Activated CD8-positive, alpha-beta T cell treated with anti-CD3 and anti-CD28 coated beads for 36 hours (primary cell): ENCODE data around the gene B9D2. TPM values are rescaled to one million over a fixed set of nuclear protein-coding genes. Genes with fewer than 3 reads are reported as not detected.

ENCODE experiments used
- ATAC-seq: fragments of 200-7000 bp; cut with Tn5 transposase; one replicate; pipeline ENCODE4 v1.10.0; 2021; ENCODE audit warnings: mild to moderate bottlenecking, moderate library complexity
- CTCF ChIA-PET: fragments of 350-600 bp; sonication (Branson Sonifier 250); formaldehyde crosslinking; loops from one replicate; lab custom pipeline; 2021; ENCODE audit warnings: antibody characterized with exemption; lab: Charles Lee
- POLR2A ChIA-PET: fragments of 350-600 bp; sonication (Branson Sonifier 250); formaldehyde crosslinking; loops from one replicate; lab custom pipeline; 2021; ENCODE audit warnings: antibody characterized with exemption; lab: Charles Lee
- DNase-seq: peaks from one replicate; pipeline ENCODE4 v3.0.0-alpha.2; 2020
- H3K27ac Mint-ChIP-seq: one replicate; pipeline ENCODE4 v1.8.0; 2021; ENCODE audit warnings: mild to moderate bottlenecking, mixed read lengths
- H3K27me3 Mint-ChIP-seq: one replicate; pipeline ENCODE4 v1.8.0; 2021; ENCODE audit warnings: mixed read lengths
- H3K36me3 Mint-ChIP-seq: one replicate; pipeline ENCODE4 v1.8.0; 2021; ENCODE audit warnings: low read depth, mixed read lengths
- H3K4me1 Mint-ChIP-seq: one replicate; pipeline ENCODE4 v1.8.0; 2021; ENCODE audit warnings: low read depth, mixed read lengths
- H3K4me3 Mint-ChIP-seq: one replicate; pipeline ENCODE4 v1.8.0; 2021; ENCODE audit warnings: mild to moderate bottlenecking, moderate library complexity, mixed read lengths
- H3K9me3 Mint-ChIP-seq: one replicate; pipeline ENCODE4 v1.8.0; 2021; ENCODE audit warnings: mixed read lengths
- intact Hi-C: fragments of 100-400 bp; cut with micrococcal nuclease; formaldehyde crosslinking; loops from one replicate; pipeline ENCODE4 v1.10.0; 2022
- total RNA-seq, 2 experiments: library from RNA; stranded (reverse); gene quantifications; one replicate each; pipeline ENCODE4 v1.2.3, GENCODE V29; 2021
- TF ChIP-seq, protein P1 (sequence below): fragments of 200-600 bp; IDR thresholded peaks from one replicate; pipeline ENCODE4 v1.8.0; 2022; ENCODE audit warnings: antibody characterized with exemption, mild to moderate bottlenecking

Gene B9D2
- total RNA-seq, 2 experiments from 2014 or later = 3.1 to 5.1 TPM

DNA sequence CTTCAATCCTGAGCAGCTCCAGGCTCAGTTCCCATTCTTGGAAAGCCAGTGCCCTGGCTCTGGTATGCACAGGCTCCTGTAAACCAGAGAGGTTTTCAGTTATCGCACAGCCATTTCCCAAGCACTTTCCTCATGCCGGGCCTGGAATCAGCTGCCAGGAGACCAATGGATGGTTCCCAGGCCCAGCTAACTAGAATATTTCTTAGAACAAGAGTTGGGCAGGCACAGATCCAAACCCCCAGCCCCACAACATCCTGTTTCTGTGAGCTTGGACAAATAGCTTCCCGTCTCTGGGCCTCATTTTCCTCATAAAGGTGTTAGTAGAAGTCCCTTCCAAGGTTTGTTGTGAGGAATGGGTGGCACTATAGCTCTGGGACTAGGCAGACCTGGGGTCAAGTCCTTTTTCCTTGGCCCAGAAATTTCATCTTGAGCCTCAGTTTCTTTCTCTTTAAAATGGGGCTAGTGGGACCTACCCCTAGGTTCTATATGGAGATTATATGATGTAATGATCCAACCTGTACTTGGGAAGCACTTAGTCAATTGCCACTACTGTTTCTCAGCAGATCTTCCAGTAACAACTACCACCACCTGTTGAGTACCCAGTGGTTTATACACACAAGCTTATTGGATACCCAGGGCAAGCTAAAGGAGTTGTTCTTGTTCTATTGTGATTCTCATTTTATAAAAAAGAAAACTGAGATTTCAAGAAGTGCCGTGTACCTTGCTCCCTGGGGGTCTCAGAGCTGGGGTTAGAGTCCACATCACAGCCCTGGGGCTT is 59.1 kb downstream of the B9D2 start:
- TF ChIP-seq, protein P1, sequence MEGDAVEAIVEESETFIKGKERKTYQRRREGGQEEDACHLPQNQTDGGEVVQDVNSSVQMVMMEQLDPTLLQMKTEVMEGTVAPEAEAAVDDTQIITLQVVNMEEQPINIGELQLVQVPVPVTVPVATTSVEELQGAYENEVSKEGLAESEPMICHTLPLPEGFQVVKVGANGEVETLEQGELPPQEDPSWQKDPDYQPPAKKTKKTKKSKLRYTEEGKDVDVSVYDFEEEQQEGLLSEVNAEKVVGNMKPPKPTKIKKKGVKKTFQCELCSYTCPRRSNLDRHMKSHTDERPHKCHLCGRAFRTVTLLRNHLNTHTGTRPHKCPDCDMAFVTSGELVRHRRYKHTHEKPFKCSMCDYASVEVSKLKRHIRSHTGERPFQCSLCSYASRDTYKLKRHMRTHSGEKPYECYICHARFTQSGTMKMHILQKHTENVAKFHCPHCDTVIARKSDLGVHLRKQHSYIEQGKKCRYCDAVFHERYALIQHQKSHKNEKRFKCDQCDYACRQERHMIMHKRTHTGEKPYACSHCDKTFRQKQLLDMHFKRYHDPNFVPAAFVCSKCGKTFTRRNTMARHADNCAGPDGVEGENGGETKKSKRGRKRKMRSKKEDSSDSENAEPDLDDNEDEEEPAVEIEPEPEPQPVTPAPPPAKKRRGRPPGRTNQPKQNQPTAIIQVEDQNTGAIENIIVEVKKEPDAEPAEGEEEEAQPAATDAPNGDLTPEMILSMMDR = no peak
- Mint-ChIP-seq H3K27me3 (no peaks in the 10 kb centered on the region), H3K27ac (peak overlapping the region; percentile 83), H3K4me3 (no peak overlapping the region), H3K4me1 (peaks cover 88% of the 10 kb centered on the region), H3K36me3 (peaks cover 66% of the 10 kb centered on the region), H3K9me3 (no peaks in the 10 kb centered on the region)
- POLR2A ChIA-PET = interaction anchor here (0.6 to 14.9 kb wide), 7 partner anchors 17 to 134 kb away, joined by 3 to 179 read pairs (median 3); partner anchors contain the start of gene HNRNPUL1
- DNase-seq = no peak
- CTCF ChIA-PET = interaction anchor here (1.7 to 4.6 kb wide), 2 partner anchors 41 to 100 kb away, joined by 10 to 33 read pairs; partner anchors contain the start of gene HNRNPUL1
- intact Hi-C loops = loop anchor here (5.0 kb wide), 2 partner anchors 47 to 103 kb away; partner anchors contain the start of gene TGFB1
- no peak for ATAC-seq

Other genes starting within 250 kb of the B9D2 start
- gene CYP2F1, start 249.7 kb downstream of the B9D2 start, total RNA-seq = not detected
- not detected for gene CYP2S1, start 170.9 kb downstream of the B9D2 start, total RNA-seq
- under 1 TPM; 0.36 to 0.50 TPM for gene AXL, start 144.9 kb downstream of the B9D2 start, total RNA-seq
- gene HNRNPUL1, start 99.8 kb downstream of the B9D2 start, total RNA-seq = 100 to 1,000 TPM; 257 to 259 TPM
- gene CCDC97, start 54.0 kb downstream of the B9D2 start, total RNA-seq = 10 to 100 TPM; 15.9 to 20.4 TPM
- gene TGFB1, start 10.2 kb downstream of the B9D2 start, total RNA-seq = 100 to 1,000 TPM; 112 to 123 TPM
- 1 to 10 TPM; 8.9 to 9.1 TPM for gene TMEM91, start 12.4 kb upstream of the B9D2 start, total RNA-seq
- 10 to 100 TPM; 46.6 to 47.0 TPM for gene EXOSC5, start 33.2 kb upstream of the B9D2 start, total RNA-seq
- 10 to 100 TPM; 32.3 to 36.9 TPM for gene BCKDHA, start 33.7 kb upstream of the B9D2 start, total RNA-seq
- 1 to 10 TPM in 1 of 2 experiments, under 1 TPM in 1; 0.59 to 1.1 TPM for gene B3GNT8, start 63.2 kb upstream of the B9D2 start, total RNA-seq
- gene DMAC2, start 75.8 kb upstream of the B9D2 start, total RNA-seq = 10 to 100 TPM; 47.6 to 51.5 TPM
- gene ERICH4, start 79.0 kb upstream of the B9D2 start, total RNA-seq = not detected
- 10 to 100 TPM; 17.7 to 19.8 TPM for gene CEACAM21, start 212.0 kb upstream of the B9D2 start, total RNA-seq